ENCODE data around the gene TWF2.

Gene TWF2

GRCh38 chr3:52202384-52203077, 36.4 kb downstream of the TWF2 start:
- DNase-seq (ENCODE audit: low read depth in 2 of 2): no peak

- no peak for DNase-seq (ENCODE audit: low read depth in 2 of 2)
These were observed 37.8 kb downstream of the TWF2 start for GRCh38 chr3:52200981-52201679.

- no peak for DNase-seq (ENCODE audit: low read depth in 2 of 2)
These were observed 40.0 kb downstream of the TWF2 start for GRCh38 chr3:52198643-52199608.

- peak; percentile 94 to 96 for DNase-seq (ENCODE audit: low read depth in 2 of 2)
These were observed 40.9 kb downstream of the TWF2 start, which contains the start of gene ALAS1 for GRCh38 chr3:52197842-52198625. TSS of gene ALAS1 (plus strand) at chr3:52198160. CDS start at chr3:52199242, 1,082 bp downstream.

DNA sequence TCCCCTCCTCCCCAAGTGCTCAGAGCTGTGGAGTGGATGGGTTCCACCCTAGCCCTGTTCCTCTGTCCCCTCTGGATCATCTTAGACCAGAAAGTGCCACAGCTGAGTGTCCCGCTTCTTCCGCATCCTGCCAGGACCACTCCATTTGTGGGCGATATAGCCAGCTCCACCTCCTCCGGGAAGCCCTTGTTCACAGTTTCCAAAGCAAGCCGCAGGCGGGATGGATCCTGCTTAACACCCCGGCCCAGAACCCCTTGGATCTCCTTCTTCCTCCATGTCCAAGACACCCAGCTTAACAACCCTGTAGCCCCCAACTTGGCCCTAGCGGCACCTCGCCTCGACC, 41.5 kb downstream of the TWF2 start:
- no peak for DNase-seq (ENCODE audit: low read depth in 2 of 2)

DNA sequence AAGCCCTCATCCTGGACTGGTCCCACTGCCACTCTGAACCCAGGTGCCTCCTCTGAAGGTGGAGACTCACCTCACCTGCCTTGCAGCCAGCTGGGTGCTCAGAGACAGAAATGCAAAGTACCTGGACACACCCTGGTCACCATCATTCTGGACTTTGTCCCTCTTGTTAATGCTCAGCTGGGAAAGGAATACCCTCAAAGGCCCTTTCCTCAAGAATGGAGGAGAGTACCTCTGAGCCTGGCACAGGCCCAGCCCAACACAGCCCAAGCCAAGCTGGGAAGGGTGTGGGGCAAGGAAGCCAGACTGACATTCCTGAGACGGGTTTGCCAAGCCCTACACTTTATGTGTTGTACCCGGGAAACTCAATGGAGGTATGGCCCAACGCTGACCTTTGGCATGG, 42.0 kb downstream of the TWF2 start:
- DNase-seq (ENCODE audit: low read depth in 2 of 2): no peak

DNA sequence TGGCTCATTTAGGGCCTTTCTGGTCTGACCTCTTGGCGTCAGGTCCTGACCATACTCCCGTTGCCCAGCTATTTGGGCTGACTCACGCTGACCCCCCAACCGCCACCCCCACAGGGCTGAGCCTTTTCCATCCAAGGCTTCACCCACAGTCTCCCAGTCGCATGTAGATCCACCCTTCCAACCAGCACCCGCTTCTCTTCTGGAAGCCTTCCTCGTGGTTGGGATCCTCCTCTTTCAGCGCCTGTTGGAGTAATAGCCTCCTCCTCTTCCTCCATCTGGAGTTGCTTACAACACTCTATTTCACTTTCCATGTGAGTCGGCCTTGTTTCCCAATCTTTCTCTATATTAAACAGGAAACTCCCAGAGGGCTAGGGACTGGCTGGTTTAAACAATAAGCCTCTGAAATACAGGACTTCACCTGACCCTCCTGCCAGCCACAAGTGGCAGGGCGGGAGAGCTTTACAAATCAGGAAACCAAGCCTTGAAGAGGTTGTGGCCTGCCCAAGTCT, 43.1 kb downstream of the TWF2 start:
- DNase-seq (ENCODE audit: low read depth in 2 of 2): no peak

DNA sequence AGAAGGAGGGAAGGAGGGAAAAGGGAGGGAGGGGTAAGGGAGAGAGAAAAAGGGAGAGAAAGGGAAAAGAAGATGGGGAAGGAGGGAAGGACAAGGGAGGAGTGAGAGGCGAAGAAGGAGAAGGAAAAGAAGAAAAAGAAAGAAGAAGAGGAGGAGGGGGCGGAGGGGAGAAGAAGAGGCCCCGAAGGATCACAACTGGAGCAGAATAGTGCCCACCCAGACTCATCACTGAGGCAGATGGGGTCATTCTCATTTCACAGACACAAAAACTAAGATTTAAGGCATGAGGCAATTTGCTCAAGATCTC, 43.7 kb downstream of the TWF2 start:
- DNase-seq (ENCODE audit: low read depth in 2 of 2): no peak

- DNase-seq (ENCODE audit: low read depth in 2 of 2): no peak
These were observed 44.3 kb downstream of the TWF2 start for GRCh38 chr3:52194485-52195290.

DNA sequence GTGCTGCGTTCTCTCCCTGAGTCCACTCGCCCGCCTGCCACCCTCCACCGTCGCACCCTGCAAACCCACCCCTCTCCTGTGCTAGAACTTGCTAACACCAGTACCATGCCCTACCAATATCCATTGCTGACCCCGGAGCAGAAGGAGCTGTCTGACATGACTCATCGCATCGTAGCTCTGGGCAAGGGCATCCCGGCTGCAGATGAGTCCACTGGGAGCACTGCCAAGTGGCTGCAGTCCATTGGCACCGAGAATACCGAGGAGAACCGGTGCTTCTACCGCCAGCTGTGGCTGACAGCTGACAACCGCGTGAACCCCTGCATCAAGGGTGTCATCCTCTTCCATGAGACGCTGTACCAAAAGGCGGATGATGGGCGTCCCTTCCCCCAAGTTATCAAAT, 45.9 kb downstream of the TWF2 start:
- no peak for DNase-seq (ENCODE audit: low read depth in 2 of 2)

- no peak for DNase-seq (ENCODE audit: low read depth in 2 of 2)
These were observed 47.3 kb downstream of the TWF2 start for GRCh38 chr3:52191663-52192062.

DNA sequence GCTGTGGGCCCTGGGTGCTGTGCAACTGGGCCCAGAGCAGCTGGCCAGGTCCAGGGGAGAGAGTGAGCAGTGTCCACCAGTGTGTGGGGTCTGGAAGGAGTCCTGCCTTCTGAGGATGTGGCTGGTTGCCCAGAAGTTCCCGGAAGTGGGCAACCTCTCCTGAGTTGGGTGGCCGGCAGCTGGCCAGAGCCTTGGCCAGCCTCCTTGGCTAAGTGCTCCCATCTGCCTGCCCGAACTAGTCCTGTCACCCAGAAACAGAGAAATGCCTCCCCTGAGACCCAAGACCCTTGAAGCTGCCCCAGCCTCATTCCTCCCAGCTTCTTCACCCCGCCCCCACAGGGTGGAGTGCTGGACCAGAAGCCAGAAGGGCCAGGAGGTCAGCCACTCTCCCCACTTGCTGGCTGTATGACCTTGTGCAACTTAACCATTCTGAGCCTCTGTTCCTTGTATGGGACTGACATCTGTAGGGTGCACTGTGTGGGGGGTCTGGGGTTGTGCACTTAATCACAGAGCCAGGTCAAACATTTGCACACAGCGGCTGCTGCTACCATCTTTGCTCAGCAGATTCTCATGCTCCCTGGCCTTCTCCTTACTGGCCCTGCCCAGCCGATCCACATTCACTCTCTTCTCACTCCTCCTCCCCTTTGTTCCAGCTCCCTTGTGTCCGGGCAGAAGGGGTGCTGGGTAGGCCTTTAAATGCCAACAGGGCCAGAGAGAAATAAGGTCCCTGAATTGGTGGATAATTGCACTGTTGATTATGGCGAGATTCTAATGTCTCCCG, 48.5 kb downstream of the TWF2 start:
- DNase-seq (ENCODE audit: low read depth in 2 of 2): no peak

DNA sequence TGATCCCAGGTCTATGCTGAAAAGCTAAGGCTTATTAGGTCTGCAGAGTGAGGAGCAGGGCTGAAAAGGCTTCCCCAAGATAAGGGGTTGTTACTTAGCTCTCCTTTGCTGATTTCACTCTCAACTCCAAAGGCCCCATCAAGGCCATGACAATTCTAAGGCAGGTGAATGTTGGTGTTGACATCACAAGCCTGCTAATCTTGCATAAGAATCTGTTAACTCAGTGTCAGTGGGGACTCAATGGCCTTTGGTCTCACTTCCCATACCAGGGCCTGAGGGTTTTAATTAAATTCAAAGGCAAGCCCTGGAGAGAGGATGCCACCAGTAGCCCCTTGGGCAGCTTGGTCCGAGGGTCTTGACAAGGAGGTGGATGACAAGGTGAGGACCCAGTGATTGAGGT, 50.4 kb downstream of the TWF2 start:
- no peak for DNase-seq (ENCODE audit: low read depth in 2 of 2)

GRCh38 chr3:52186729-52187128, 52.2 kb downstream of the TWF2 start:
- no peak for DNase-seq (ENCODE audit: low read depth in 2 of 2)

DNA sequence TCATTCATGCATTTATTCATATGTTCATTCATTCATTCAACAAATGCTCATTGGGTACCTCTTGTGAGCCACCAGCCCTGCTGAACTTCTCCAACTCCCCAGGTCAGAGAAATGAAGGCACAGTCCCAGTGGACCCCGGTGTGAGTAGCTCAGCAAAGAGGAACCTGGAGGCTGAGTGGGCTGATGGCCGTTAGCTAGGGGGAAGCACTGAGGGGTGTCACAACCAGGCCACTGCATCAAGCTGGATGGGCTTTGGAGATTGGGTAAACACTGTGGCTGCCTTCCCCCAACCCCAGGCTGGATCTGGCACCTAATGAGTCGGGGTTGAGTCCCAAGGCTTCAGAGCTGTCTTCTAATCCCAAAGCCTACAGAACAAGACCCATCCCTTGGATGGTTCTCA, 53.1 kb downstream of the TWF2 start:
- no peak for DNase-seq (ENCODE audit: low read depth in 2 of 2)

GRCh38 chr3:52185311-52185710, 53.6 kb downstream of the TWF2 start:
- no peak for DNase-seq (ENCODE audit: low read depth in 2 of 2)

DNA sequence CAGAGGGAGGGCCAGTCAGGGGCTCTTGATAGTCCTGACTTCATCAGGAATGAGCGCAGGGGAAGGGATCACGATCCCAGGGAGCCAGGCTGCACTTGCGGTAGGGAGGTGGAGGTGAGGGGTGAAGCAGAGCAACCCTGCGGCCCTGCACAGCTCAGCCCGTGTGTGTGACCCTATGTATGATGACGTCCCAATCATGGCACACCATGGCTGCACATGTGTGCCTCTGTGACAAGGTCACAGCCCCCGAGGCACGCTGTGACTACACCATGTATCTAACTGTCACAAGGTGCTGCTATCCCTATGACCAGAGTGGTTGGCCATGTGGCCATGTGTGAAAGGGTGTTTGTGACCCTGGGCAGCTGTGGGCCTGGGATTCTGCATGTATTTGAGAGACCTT, 54.3 kb downstream of the TWF2 start:
- DNase-seq (ENCODE audit: low read depth in 2 of 2): no peak

GRCh38 chr3:52183786-52184445, 55.0 kb downstream of the TWF2 start:
- no peak for DNase-seq (ENCODE audit: low read depth in 2 of 2)

- DNase-seq (ENCODE audit: low read depth in 2 of 2): no peak
These were observed 56.3 kb downstream of the TWF2 start for GRCh38 chr3:52182691-52183090.

Measured in stimulated activated CD4-positive, alpha-beta T cell treated with anti-CD3 and anti-CD28 coated beads, Interleukin-1b, Interleukin-23, amount 100 ng/mL, for 4 hours (primary cell).